ENCODE results near the gene DIAPH3.

DNA sequence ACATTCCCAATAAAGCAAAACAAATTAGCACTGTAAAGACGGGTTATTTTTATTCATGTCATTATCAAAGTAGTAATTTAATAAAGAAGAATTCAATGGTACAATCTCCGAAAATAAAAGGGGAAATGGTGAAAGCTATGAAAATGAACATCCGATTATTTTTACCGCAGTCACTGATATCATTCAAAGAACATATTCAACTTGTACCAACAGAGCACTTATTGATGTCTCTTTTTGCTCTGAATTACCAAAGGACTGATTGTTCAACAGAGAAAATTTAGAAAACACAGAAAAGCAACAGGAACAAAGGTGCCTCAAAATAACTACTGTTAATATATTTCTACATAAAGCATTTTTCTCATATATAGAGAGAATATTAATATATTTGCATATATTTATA lies 119.4 kb downstream of the DIAPH3 start:
- TF ChIP-seq, protein P1, sequence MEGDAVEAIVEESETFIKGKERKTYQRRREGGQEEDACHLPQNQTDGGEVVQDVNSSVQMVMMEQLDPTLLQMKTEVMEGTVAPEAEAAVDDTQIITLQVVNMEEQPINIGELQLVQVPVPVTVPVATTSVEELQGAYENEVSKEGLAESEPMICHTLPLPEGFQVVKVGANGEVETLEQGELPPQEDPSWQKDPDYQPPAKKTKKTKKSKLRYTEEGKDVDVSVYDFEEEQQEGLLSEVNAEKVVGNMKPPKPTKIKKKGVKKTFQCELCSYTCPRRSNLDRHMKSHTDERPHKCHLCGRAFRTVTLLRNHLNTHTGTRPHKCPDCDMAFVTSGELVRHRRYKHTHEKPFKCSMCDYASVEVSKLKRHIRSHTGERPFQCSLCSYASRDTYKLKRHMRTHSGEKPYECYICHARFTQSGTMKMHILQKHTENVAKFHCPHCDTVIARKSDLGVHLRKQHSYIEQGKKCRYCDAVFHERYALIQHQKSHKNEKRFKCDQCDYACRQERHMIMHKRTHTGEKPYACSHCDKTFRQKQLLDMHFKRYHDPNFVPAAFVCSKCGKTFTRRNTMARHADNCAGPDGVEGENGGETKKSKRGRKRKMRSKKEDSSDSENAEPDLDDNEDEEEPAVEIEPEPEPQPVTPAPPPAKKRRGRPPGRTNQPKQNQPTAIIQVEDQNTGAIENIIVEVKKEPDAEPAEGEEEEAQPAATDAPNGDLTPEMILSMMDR (IDR thresholded peaks at IDR 0.05; ENCODE audit: low read depth, low read length, poor library complexity, severe bottlenecking) = no peak
- TF ChIP-seq EZH2phosphoT487 (IDR thresholded peaks at IDR 0.05; ENCODE audit: borderline replicate concordance, low read length) = no peak

All from DOHH2 (cell line).